Right ventricle myocardium superior (tissue), 1 donor: ENCODE results near the gene ANAPC2. TPM values are rescaled to one million over a fixed set of nuclear protein-coding genes. Genes with fewer than 3 reads are reported as not detected.
"Not testable (repeated sequence)": the region's sequence is repeated elsewhere in the genome, so short reads cannot be mapped to it uniquely, and the experiment has no call there.

Experiments used
- ATAC-seq: fragments of 200-7000 bp; cut with Tn5 transposase; one replicate; pipeline ENCODE4 v1.9.1; 2020; ENCODE audit warnings: mild to moderate bottlenecking; ENCODE audit not compliant: poor library complexity
- DNase-seq: peaks from one replicate; pipeline ENCODE4 v3.0.0-alpha.2; 2020
- intact Hi-C: fragments of 100-400 bp; cut with DNase I; formaldehyde crosslinking; loops from one replicate; pipeline ENCODE4 v1.11.2; 2022
- total RNA-seq: library from RNA; stranded (reverse); fragmentation: NEBNext Ultra II Directional; extraction: Animal tissue kit (Norgen Biotek cat#: 25700); gene quantifications from one replicate; pipeline ENCODE4 v1.2.1, GENCODE V29; 2021
- donor health status: DM: no; HTN: yes; CAD: no; lungs with severe emphysema.

Gene ANAPC2
- total RNA-seq, 1 donor from 2014 or later, result 33.9 TPM

DNA sequence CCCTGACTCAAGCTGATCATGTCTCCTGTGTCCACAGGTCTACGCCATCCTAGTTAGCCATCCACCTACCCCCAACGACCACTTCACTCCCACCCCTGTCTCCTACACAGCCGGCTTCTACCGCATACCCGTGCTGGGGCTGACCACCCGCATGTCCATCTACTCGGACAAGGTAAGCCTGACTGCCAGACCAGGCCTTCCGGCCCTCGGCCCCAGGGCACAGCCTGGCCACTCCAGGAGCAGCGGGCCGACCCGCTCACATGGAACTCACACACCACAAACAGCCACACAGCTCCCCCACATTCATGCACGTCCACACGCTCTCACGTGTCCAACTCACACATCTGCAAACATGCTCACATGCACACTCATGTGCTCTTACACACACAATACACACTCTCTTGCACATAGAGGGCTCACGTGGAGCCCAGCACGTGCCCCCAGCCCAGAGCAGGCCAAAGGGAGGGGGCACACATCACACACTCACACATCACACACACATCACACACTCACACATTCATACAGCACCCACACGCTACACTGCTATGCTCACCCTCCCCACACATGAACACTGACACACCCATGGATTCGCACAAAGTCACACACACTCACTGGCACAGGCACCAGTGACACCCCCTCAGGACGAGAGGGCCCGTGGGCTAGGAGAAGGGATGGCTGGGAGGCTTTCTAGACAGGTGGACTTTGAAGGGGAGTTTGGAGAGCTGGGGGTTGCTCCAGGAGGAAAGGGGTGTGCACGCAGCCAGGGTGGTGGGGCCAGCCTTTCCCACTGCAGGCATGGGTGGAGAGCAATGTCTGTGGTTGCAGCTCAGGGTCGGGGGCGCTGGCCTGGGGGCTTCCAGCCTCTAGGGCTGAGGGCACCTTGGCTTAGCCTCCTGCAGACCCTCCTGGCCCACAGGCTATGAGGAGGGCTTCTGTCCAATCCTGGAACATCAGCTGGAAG is 46.1 kb downstream of the ANAPC2 start:
- intact Hi-C loops, result no loop called here
- ATAC-seq (no peak), DNase-seq (no peak)

DNA sequence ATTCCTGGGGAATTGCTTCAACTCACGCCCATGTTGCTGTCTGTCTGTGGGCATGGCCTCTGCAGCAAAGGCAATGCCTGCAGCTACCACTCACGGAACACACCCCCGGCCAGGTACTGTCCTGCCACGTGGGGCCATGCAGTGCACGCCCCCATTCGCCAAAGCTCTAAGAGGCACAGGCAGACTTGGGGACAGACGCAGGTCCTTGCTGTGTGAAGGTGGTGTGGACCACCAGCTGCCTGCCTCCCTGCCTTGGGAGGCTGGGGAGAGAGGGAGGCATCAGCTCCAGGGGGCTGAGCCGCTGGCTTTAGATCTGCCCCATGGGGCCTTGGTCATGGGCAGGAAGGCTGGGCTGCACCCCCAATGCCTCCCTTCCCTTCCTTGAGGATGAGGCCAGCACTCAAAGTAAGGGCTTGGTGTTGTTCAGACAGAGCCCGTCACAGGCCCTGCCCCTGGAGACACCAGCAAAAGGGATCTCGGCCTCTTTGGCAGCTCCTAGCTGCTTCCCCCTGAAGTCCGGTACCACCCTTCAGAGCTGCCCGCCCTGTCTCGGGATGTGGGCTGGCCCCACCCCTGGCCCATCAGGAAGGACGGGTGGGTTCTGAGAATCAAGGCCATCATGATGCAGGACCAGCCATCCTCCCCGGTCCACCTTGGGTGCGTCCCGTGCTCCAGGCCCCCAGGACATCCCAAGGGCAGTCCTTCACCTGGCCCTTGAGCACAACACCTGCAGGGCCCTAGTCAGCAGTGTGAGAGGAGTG is 47.1 kb downstream of the ANAPC2 start:
- intact Hi-C loops, result no loop called here
- DNase-seq, result no peak
- no peak for ATAC-seq

DNA sequence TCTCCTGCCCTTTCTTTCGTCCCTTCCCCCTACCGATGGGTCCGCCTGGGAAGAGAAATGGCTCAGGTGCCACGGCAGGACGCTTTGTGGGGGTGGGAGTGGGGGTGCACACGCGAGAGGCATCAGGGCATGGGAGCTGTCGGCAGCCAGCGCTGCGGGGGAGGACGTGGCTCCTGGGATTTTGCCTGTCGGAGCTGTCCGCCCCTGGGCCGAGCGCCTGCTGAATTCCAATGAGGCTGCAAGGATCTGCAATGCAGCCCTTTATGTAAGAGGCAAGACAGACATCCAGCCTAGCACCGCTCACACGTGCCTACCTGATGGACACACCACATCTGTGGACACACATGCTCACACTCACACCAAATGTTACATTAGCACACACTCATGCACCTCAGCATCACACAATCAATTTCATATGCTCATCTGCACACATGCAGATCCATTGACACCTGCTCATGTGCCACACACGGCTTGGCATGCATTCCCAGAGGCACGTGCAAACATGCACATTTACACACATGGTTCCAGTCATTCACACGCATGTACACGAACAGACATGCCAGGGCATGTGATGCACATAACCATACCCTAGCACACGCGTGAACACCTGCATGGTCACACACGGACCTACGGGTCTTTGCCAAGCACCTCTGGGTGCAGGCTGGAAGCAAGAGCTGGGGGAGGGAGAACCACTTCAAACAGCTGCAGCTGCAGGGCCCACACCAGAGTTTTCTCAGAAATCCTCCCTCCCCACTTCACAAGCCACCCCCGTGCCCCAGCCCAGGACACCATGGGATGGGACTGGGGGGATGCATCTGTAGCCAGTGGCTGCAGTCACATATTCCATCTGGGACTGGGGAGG is 48.0 kb downstream of the ANAPC2 start:
- intact Hi-C loops, result no loop called here
- no peak for DNase-seq
- ATAC-seq, result no peak

DNA sequence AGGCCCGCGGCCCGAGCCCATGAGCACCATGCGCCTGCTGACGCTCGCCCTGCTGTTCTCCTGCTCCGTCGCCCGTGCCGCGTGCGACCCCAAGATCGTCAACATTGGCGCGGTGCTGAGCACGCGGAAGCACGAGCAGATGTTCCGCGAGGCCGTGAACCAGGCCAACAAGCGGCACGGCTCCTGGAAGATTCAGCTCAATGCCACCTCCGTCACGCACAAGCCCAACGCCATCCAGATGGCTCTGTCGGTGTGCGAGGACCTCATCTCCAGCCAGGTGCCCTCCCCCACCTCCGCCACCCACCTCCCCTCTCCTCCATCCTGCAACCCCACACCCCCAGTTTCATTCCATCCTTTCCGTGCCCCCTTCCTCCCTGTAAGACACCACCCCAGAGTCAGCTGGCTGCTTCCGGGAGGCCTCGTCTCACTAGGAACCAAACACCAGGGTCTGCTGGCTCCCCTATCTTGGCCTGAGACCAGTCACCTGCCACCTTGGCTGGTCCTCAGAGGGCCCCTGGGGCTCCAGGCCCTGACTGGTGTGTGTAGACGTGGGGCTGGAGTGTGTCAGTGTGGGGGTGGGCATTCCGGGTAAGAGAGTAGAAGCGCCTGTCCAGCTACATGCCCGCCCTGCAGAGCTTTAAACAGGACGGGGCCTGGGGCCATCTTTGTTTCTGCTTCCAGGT is 48.8 kb downstream of the ANAPC2 start:
- DNase-seq (no peak), ATAC-seq (no peak)
- intact Hi-C loops, result no loop called here

DNA sequence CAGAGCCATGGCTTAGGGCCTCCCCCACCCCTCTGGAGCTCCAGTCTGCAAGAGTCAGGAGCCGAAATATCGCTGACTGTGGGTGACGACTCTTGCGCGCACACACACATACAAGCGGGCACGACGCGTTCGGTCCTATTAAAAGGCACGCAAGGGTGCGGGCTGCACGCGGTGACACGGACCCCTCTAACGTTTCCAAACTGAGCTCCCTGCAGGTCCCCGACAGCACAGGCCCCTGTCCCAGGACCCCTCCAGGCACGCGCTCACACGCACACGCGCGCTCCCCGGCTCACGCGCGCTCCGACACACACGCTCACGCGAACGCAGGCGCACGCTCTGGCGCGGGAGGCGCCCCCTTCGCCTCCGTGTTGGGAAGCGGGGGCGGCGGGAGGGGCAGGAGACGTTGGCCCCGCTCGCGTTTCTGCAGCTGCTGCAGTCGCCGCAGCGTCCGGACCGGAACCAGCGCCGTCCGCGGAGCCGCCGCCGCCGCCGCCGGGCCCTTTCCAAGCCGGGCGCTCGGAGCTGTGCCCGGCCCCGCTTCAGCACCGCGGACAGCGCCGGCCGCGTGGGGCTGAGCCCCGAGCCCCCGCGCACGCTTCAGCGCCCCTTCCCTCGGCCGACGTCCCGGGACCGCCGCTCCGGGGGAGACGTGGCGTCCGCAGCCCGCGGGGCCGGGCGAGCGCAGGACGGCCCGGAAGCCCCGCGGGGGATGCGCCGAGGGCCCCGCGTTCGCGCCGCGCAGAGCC is 49.5 kb downstream of the ANAPC2 start, which contains the start of gene GRIN1:
Gene GRIN1 (plus strand): TSS at position 433 of the 746 bp plus-strand sequence. CDS start 333 bp downstream, outside the sequence.
- intact Hi-C loops, result no loop called here
- ATAC-seq (peak; percentile 86), DNase-seq (no peak)

DNA sequence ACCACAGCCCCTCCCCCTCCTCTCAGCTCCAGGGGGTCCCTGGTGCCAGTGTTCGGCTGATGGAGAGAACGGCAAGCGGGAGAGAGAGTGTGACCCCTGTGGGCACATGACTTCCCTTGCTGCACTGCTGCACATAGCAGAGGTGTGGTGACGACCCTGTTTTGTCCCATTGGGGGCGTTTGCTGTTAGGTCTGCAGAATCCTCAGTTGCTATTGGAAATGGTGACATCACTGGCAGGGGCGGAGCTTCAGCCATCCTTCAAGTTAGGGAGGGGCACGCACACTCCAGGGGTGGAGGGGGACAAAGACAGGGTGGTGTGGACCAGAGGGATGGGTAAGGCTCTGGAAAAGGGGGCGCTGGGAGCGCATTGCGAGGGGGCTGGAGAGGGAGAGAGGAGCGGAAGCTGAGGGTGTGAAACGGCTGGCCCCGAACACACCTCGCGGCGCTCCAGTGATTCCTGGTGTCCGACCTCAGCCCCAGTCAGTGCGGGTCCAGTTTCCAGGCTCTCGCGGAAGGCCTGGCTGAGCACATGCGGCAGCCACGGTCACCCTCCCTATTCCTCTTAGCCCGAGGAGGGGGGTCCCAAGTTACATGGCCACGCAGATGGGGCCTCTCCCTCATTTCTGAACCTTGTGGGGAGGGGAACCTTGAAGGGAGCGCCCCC is 50.2 kb downstream of the ANAPC2 start:
- intact Hi-C loops, result no loop called here

DNA sequence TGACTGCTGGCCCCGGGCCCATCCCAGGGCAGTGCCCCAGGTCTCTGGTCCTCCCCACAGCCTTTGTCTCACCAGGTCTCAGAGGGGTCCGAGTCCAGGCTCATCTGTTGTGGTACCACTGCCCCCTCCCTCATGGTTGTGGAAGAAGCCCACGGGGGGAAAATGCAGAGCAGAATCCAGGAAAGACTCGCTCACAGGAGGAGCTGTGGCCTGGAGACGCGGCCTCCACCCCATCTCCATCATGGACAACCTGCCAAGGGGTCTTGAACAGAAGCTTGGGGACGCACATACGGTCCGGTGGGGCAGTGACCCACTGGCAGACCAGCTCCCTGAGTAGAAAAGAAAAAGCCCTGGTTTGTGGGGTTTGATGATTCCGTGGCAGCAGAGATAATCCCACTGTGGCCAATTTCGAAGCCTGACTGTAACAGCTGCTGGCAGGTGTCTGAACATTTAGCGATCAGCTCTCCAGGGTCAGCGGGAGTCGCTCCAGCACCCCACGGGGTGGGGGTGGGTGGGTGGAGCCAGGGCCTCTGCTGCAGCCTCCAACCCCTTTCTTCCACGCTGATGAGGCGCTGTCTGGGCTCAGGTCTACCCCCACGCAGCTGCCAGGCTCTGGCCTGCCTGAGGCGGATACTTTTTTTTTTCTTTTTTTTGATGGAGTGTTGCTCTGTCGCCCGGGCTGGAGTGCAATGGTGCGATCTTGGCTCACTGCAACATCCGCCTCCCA is 51.3 kb downstream of the ANAPC2 start:
- intact Hi-C loops, result no loop called here
- ATAC-seq (no peak), DNase-seq (no peak)

More for the DNA sequence above, 50.2 kb downstream of the ANAPC2 start:
- no peak for ATAC-seq
- DNase-seq, result no peak

DNA sequence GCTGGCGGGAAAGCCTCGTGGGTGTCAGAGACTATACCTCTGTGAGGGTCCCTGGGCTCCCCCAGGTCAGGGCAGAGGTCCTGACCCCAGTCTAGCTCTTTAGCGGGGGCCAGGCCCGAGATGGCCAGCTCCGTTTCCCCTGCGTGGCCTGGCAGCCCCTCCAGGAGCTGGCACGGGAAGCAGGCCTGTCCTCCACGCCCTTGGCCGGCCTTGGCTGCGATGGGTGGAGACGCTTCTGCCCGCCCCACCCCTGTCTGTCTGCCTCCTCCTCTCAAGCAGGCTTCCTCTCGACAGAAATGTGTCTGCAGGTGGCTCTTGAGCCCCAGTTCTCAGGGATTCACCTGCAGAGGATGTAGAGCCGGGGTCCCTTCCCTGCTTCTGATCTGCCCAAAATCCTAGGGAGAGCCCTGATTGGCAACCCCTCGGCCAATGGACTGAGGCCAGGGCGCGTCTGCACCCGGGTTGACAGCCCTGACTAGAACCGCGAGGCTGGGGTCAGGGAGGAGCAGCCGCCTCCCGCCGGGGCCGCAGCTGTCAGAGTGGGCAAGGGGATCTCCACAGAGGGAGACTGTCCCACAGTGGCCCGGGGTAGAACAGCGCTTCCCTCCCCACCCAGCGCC is 52.0 kb downstream of the ANAPC2 start:
- intact Hi-C loops, result no loop called here
- no peak for DNase-seq
- ATAC-seq, result no peak

DNA sequence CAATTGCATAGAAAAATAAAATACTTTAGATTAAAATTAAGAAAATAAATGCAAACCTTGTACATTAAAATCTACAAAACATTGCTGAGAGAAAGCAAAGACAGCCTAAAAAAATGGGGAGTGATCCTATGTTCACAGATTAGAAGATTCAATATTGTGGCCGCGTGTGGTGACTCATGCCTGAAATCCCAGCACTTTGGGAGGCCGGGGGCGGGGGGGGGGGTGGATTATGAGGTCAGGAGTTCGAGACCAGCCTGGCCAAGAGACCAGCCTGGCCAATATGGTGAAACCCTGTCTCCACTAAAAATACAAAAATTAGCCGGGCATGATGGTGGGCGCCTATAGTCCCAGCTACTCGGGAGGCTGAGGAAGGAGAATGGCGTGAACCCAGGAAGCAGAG is 53.2 kb downstream of the ANAPC2 start:
- intact Hi-C loops, ATAC-seq, DNase-seq: not testable (repeated sequence)

DNA sequence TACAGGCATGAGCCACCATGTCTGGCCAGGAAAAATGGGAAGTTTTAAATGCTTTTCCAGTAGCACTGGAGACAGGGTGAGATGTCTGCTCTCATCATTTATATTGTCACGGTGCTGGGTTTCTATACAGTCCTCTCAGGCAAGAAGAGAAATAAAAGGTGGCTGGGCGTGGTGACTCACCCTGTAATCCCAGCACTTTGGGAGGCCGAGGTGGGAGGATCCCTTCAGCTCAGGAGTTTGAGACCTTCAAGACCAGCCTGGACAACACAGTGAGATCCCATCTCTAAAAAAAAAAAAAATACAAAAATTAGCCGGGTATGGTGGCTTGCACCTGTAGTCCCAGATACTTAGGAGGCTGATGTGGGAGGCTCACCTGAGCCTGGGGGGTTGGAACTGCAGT is 54.2 kb downstream of the ANAPC2 start:
- intact Hi-C loops, result no loop called here
- DNase-seq, result no peak
- no peak for ATAC-seq

DNA sequence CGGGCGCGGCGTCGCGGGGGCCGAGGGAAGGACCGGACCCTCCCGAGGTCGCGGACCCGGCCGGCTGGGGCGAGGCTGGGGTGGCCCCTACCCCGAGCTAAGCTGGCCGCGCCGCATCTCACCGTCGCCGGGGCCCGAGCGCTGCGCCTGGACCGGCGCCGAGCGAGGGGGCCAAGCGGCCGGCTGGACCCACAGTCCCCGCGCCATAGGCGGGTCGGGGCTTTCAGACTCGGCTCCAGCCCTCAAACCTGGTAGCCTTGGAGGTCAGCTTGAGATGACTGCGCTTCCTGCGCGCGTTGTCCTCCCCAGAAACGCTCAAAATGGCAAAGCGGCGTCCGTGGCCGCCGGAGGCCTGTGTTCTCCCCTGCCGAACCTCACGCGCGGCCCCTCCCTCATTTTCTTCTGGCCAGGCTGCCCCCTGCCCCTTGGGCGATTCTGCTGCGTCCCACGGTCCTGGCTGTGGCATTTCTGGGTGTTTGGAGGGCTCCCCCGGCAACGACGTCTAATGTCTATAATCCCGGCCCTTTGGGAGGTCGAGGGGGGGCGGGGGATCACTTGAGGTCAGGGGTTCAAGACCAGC is 58.1 kb downstream of the ANAPC2 start:
- ATAC-seq (peak; percentile 13), DNase-seq (peak; percentile 38)
- intact Hi-C loops, result no loop called here

DNA sequence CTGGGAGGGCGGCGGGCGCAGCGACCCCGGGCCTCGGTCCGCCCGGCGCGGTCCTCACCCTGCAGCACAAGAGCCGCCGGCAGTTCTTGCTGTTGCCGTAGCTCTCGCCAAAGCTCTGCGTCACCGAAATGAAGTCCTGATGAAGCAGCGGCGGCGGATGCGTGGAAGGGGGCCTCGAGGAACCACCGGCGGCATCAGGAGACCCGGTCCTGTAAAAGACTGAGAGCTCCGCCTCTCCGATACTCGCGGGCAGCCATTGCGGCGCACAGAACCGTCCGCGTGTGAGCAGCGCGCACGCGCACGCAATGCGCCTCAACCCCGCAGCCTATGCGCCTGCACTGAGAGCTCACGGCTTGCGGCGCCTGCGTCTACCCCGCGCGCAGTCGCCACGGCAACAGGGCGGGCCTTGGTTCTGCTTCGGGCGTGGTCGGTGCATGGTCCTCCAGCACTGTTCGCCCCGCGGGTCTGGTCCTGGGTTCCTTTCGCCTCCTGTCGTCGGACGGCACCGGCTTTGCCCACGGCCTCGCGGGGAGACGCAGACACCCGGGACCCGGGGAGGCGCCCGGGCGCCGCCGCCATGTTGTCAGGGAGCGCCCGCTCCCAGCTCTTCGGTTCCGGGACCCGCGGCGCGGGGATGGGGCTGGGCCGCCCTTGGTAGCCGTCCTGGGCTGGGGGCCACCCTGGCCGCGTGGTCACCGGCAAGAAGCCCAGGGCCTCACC is 58.7 kb downstream of the ANAPC2 start:
- intact Hi-C loops, result no loop called here
- DNase-seq (peak; percentile 96), ATAC-seq (peak; percentile 99)

DNA sequence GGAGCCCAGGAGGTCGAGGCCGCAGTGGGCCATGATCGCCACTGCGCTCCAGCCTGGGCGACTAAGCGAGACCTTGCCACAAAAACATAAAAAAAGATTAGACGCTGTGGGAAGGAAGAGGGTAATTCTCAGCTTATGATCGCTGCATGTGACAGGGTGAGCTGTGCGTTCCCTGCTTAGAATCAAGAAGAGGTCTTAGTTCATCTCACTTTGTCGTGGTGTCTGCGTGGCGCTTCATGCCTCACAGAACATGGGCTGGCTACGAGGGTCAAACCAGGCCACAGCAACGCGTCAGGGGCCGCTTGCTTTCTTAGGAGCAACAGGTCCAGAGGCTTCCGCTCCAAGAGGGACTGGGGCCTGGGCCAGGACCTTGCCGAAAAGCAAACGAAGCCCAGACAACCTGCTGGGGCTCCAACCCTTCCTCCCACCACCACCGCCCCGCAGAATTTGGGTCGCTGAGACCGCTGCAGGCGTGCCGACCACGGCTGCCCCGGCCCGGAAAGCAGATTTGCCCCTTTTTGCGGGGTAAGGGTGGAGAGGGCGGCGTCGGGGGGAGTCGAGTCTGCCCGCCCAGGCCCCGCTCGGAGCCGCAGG is 59.4 kb downstream of the ANAPC2 start:
- DNase-seq, result peak; percentile 44
- intact Hi-C loops, result no loop called here
- ATAC-seq, result peak; percentile 30

DNA sequence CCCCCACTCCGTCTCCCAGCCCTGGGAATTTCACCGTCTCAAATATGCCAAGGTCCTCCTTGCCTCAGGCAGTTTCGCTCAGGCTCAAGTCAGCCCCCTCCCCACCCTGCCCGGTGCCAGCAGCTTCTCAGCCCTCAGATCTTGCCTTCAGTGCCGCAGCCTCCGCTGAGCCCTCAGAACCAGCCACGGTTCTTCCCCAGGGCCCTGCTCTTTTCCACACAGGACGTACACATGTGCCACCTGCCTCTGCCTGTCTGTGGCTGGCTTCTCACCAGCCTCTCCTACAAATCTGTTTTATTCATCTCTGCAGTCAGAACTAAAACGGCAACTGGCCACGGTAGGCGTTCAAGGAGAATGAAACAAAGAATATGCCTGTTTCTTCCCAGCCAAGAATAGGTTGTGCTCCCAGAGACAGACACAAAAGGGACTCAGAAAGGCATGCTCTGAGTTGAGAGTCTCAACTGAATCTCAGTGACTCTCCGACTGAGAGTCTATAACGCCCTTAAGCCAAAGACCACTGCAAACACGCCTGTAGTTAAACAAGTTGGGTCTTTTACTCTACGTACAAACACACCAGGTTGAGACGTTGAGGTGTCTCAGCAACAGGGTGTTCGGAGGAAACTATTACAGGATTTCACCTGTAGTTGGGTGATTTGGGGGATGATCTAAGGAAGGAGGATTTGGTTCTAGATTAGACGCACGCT is 60.0 kb downstream of the ANAPC2 start:
- intact Hi-C loops, result no loop called here
- DNase-seq, result no peak
- no peak for ATAC-seq
